HepG2 (cell line): ENCODE results near the gene RNF114. TPM values are rescaled to one million over a fixed set of nuclear protein-coding genes. Genes with fewer than 3 reads are reported as not detected.
A peak's percentile ranks its signal among the peaks of the same experiment; 100 is the strongest.

Source experiments
- ATAC-seq: fragments of 200-7000 bp; cut with Tn5 transposase; 3 replicates; pipeline ENCODE4 v1.9.1; 2020; ENCODE audit warnings: mild to moderate bottlenecking, moderate library complexity
- BruUV-seq: library from RNA; stranded (reverse); fragments of 400-500 nt; replicated peaks from 2 replicates; lab custom pipeline; 2021; lab: Mats Ljungman, UMichigan
- CTCF ChIA-PET: fragments of 300-600 bp; formaldehyde crosslinking; extraction: SDS; loops from one replicate; lab custom pipeline; 2021; ENCODE audit warnings: low total read pairs, inconsistent platforms, low intra/inter-chr PET ratio; lab: Yijun Ruan, JAX
- POLR2A ChIA-PET: fragments of 350-600 bp; sonication (Branson Sonifier 250); formaldehyde crosslinking; loops from one replicate; lab custom pipeline; 2020; ENCODE audit warnings: antibody characterized with exemption, inconsistent platforms; lab: Yijun Ruan, JAX
- DNase-seq: peaks from one replicate; pipeline ENCODE4 v3.0.0-alpha.2; 2015; ENCODE audit warnings: low spot score
- FAIRE-seq: peaks from 3 replicates; lab custom pipeline; 2011; peaks lifted over from hg19 to GRCh38; lab: Jason Lieb, UNC
- H2AFZ ChIP-seq: one replicate; pipeline ENCODE4 v1.6.1; 2011; ENCODE audit warnings: low read length, inconsistent platforms
- H3K27ac ChIP-seq: fragments of 300-600 bp; 3 replicates; pipeline ENCODE4 v1.8.0; 2011; ENCODE audit warnings: mixed run types, mild to moderate bottlenecking, mixed read lengths, low read length, inconsistent platforms; ENCODE audit not compliant: insufficient read depth; ENCODE audit errors: extremely low read length
- H3K27me3 ChIP-seq, 2 experiments: fragments of 200-600 bp in 1 of 2; 2 replicates in 1 of 2; 3 replicates in 1 of 2; pipeline versions ENCODE4 v1.6.0 to v1.8.0; 2011; ENCODE audit warnings: low read length in 2 of 2, mild to moderate bottlenecking in 2 of 2, moderate library complexity in 2 of 2, inconsistent platforms in 1 of 2; ENCODE audit not compliant: insufficient read depth in 2 of 2, control insufficient read depth in 1 of 2
- H3K36me3 ChIP-seq, 2 experiments: fragments of 200-600 bp in 1 of 2; replicated peaks in 1 of 2; 2 replicates in 1 of 2; 3 replicates in 1 of 2; pipeline versions ENCODE4 v1.5.1 to v1.8.0; 2011; ENCODE audit warnings: low read length in 2 of 2, inconsistent platforms in 1 of 2; ENCODE audit not compliant: insufficient read depth in 2 of 2, control insufficient read depth in 1 of 2
- H3K4me1 ChIP-seq: 2 replicates; pipeline ENCODE4 v1.5.1; 2012; ENCODE audit warnings: low read length, inconsistent platforms; ENCODE audit not compliant: insufficient read depth
- H3K4me2 ChIP-seq: 2 replicates; pipeline ENCODE4 v1.6.0; 2011; ENCODE audit warnings: low read depth, low read length, inconsistent platforms
- H3K4me3 ChIP-seq, 3 experiments: fragments of 200-600 bp in 1 of 3; sonication (generic), shearing (Covaris generic) in 1 of 3; replicated peaks in 1 of 3; 2 replicates each; pipeline ENCODE4 v1.5.1; 2011 to 2016; ENCODE audit warnings: low read length in 3 of 3, inconsistent platforms in 2 of 3, low read depth in 2 of 3, mild to moderate bottlenecking in 2 of 3, control low read depth in 1 of 3, mixed read lengths in 1 of 3; ENCODE audit not compliant: insufficient read depth in 1 of 3
- H3K79me2 ChIP-seq: one replicate; pipeline ENCODE4 v1.6.1; 2011; ENCODE audit warnings: low read length, inconsistent platforms; ENCODE audit not compliant: insufficient read depth
- H3K9ac ChIP-seq: 2 replicates; pipeline ENCODE4 v1.6.0; 2011; ENCODE audit warnings: mild to moderate bottlenecking, low read depth, low read length, inconsistent platforms; ENCODE audit not compliant: insufficient read depth
- H3K9me3 ChIP-seq: 2 replicates; pipeline ENCODE4 v1.5.1; 2012; ENCODE audit warnings: mild to moderate bottlenecking, low read length
- H4K20me1 ChIP-seq: 2 replicates; pipeline ENCODE4 v1.6.0; 2011; ENCODE audit warnings: inconsistent platforms, mild to moderate bottlenecking, low read length, moderate library complexity; ENCODE audit not compliant: insufficient read depth
- ARNT ChIP-seq: fragments of 450-650 bp; IDR thresholded peaks from 2 replicates; pipeline ENCODE4 v1.6.1; 2017
- ATF7-NPFF ChIP-seq: sonication (generic); formaldehyde crosslinking; IDR thresholded peaks from 2 replicates; pipeline ENCODE4 v1.8.1; 2023; ENCODE audit warnings: mild to moderate bottlenecking, low read depth, missing genetic modification reagents, moderate library complexity
- CBX2 ChIP-seq, 2 experiments: fragments of 200-600 bp in 1 of 2; sonication (generic); formaldehyde crosslinking in 1 of 2; IDR thresholded peaks; 2 replicates each; pipeline versions ENCODE4 v1.7.0 to v1.8.1; 2018 to 2022; ENCODE audit warnings: low read depth in 2 of 2, low read length in 1 of 2, mild to moderate bottlenecking in 1 of 2, missing genetic modification reagents in 1 of 2
- EZH2 ChIP-seq: conservative IDR thresholded peaks from 2 replicates; pipeline ENCODE4 v1.6.1; 2012; ENCODE audit warnings: mild to moderate bottlenecking, low read depth, low read length, moderate library complexity
- HNRNPLL ChIP-seq: fragments of 200-400 bp; formaldehyde crosslinking; IDR thresholded peaks from 2 replicates; pipeline ENCODE4 v1.6.1; 2017; ENCODE audit warnings: mild to moderate bottlenecking, low read depth, low read length; ENCODE audit not compliant: poor library complexity, severe bottlenecking
- JUND ChIP-seq: sonication (generic); formaldehyde crosslinking; IDR thresholded peaks from 2 replicates; pipeline ENCODE4 v1.8.0; 2022; ENCODE audit warnings: mild to moderate bottlenecking, missing genetic modification reagents
- MEF2D ChIP-seq: sonication (generic); formaldehyde crosslinking; IDR thresholded peaks from 2 replicates; pipeline ENCODE4 v1.5.1; 2020; ENCODE audit warnings: mild to moderate bottlenecking, missing genetic modification reagents
- MEIS2 ChIP-seq: sonication (generic); formaldehyde crosslinking; IDR thresholded peaks from 2 replicates; pipeline ENCODE4 v1.9.0; 2021; ENCODE audit warnings: mild to moderate bottlenecking, missing genetic modification reagents
- PCBP2 ChIP-seq: fragments of 200-400 bp; formaldehyde crosslinking; optimal IDR thresholded peaks from 2 replicates; pipeline ENCODE3; 2018; ENCODE audit warnings: low read length, low read depth; ENCODE audit not compliant: poor library complexity, severe bottlenecking
- POLR2AphosphoS5 ChIP-seq: IDR thresholded peaks from 2 replicates; pipeline ENCODE4 v1.6.1; 2012; ENCODE audit warnings: low read depth, low read length
- RFX5 ChIP-seq: IDR thresholded peaks from 2 replicates; pipeline ENCODE4 v1.6.1; 2011; ENCODE audit warnings: low read depth, low read length, improper control_type of control experiment
- RNF2 ChIP-seq: fragments of 450-650 bp; conservative IDR thresholded peaks from 2 replicates; pipeline ENCODE4 v1.6.1; 2016; ENCODE audit warnings: low read depth
- SP4 ChIP-seq: sonication (generic); formaldehyde crosslinking; IDR thresholded peaks from 2 replicates; pipeline ENCODE4 v1.8.1; 2023; ENCODE audit warnings: mild to moderate bottlenecking, missing genetic modification reagents
- STAT5B ChIP-seq: sonication (generic); formaldehyde crosslinking; IDR thresholded peaks from 2 replicates; pipeline ENCODE4 v1.4.0; 2020; ENCODE audit warnings: missing genetic modification reagents
- THAP8 ChIP-seq: sonication (generic); formaldehyde crosslinking; IDR thresholded peaks from 2 replicates; pipeline ENCODE4 v1.5.1; 2020; ENCODE audit warnings: missing genetic modification reagents, mild to moderate bottlenecking, borderline replicate concordance
- ZC3H13 ChIP-seq: sonication (generic); formaldehyde crosslinking; IDR thresholded peaks from 2 replicates; pipeline ENCODE4 v1.8.1; 2023; ENCODE audit warnings: mild to moderate bottlenecking, missing genetic modification reagents, moderate library complexity
- ZNF761 ChIP-seq: sonication (generic); formaldehyde crosslinking; conservative IDR thresholded peaks from 2 replicates; pipeline ENCODE4 v1.4.0; 2020; ENCODE audit warnings: mild to moderate bottlenecking, missing genetic modification reagents
- WGBS: methylation state at CpG from one replicate; pipeline ENCODE4 v1.1.6; 2017; ENCODE audit warnings: low lambda C conversion rate; 5-methylcytosine and 5-hydroxymethylcytosine counted together
- in situ Hi-C: cut with HindIII; loops from 2 replicates; pipeline ENCODE4 v1.10.0; 2017; ENCODE audit warnings: low pct_unique_long_range_greater_than_20kb; ENCODE audit not compliant: extremely low pct_ligation_motif_present
- intact Hi-C: fragments of 100-400 bp; cut with micrococcal nuclease; formaldehyde crosslinking; loops from one replicate; pipeline ENCODE4 v1.10.0; 2022; ENCODE audit not compliant: unreplicated experiment
- polyA plus RNA-seq, 8 experiments: library from polyadenylated mRNA; depleted of rRNA in 3 of 8; stranded (reverse) in 7 of 8; unstranded in 1 of 8; fragments of >200 nt; fragmentation: Illumina TruSeq in 4 of 8; extraction: Trizol in 4 of 8; gene quantifications; 2 replicates each; pipeline versions ENCODE4 v1.2.1 to v1.2.3, GENCODE V29; 2011 to 2016; ENCODE audit warnings: low read depth in 4 of 8, missing spikeins in 1 of 8, mixed read lengths in 1 of 8; ENCODE audit not compliant: insufficient read depth in 1 of 8
- total RNA-seq, 5 experiments: library from RNA; depleted of rRNA; stranded (reverse); fragments of >200 nt; fragmentation: Illumina TruSeq; extraction: Trizol; gene quantifications; 2 replicates each; pipeline ENCODE4 v1.2.3, GENCODE V29; 2016; ENCODE audit warnings: low read depth in 1 of 5
- TF ChIP-seq, protein P1 (sequence below): sonication (generic); formaldehyde crosslinking; IDR thresholded peaks from 2 replicates; pipeline ENCODE4 v1.9.0; 2022; ENCODE audit warnings: missing genetic modification reagents, mild to moderate bottlenecking, borderline replicate concordance
- TF ChIP-seq, protein P2 (sequence below): sonication (generic); formaldehyde crosslinking; IDR thresholded peaks from 2 replicates; pipeline ENCODE4 v1.4.0; 2020; ENCODE audit warnings: missing genetic modification reagents

The RNF114 gene
- total and polyA plus RNA-seq, 2 of the 13 experiments (the other 11 are each of a cell fraction or from before 2014, with no cell fraction given), result 119 to 126 TPM

GRCh38 chr20:49980140-49981008 is 44.2 kb downstream of the RNF114 start:
- 0 out of 6 replicates have a peak overlapping the region, but pooled peaks of 1 of the 3 experiments have one; percentile 65 for H3K4me3 ChIP-seq
- ATAC-seq (no peak), FAIRE-seq (no peak), DNase-seq (no peak)
- peaks cover 5 to 29% of the 10 kb centered on the region in 2 experiments for H3K27me3 ChIP-seq
- POLR2A ChIA-PET, result interaction anchor here (1.3 to 6.8 kb wide), 5 partner anchors 9 to 133 kb away, joined by 3 to 58 read pairs (median 4); no protein-coding TSS in a partner anchor
- peaks cover 91% of the 10 kb centered on the region for H3K4me1 ChIP-seq
- H3K9ac ChIP-seq, result no peak overlapping the region
- H3K9me3 ChIP-seq, result no peaks in the 10 kb centered on the region
- H3K4me2 ChIP-seq, result peak overlapping the region; percentile 81
- no peak overlapping the region for H2AFZ ChIP-seq
- no peak overlapping the region for H3K27ac ChIP-seq
- no peaks in the 10 kb centered on the region for H4K20me1 ChIP-seq
- WGBS, result 22% methylated on average over 11 of the region's 11 CpGs
- no TSS peak for BruUV-seq
- CTCF ChIA-PET, result interaction anchor here (3.3 to 8.4 kb wide), 2 partner anchors 91 to 104 kb away, joined by 29 to 163 read pairs; no protein-coding TSS in a partner anchor
- in situ Hi-C loops (loop anchor here (5.0 kb wide), 2 partner anchors 97 to 192 kb away; no protein-coding TSS in a partner anchor), intact Hi-C loops (loop anchor here (5.0 kb wide), 1 partner anchor 52 kb away; no protein-coding TSS in a partner anchor)
- H3K36me3 ChIP-seq, result no peaks in the 10 kb centered on the region; a peak in 1 of 5 replicates
- no peaks in the 10 kb centered on the region for H3K79me2 ChIP-seq
- TF ChIP-seq RFX5 (peak; percentile 96), JUND (CRISPR knock-in tag) (no peak), THAP8 (CRISPR knock-in tag) (no peak), HNRNPLL (no peak), MEIS2 (CRISPR knock-in tag) (no peak), ZNF761 (CRISPR knock-in tag) (0 out of 2 replicates have a peak, but pooled peaks have one; percentile 8), STAT5B (CRISPR knock-in tag) (no peak), POLR2AphosphoS5 (no peak), PCBP2 (peak; percentile 6), EZH2 (no peak), ZC3H13 (CRISPR knock-in tag) (no peak), ARNT (no peak), MEF2D (CRISPR knock-in tag) (no peak), ATF7-NPFF (no peak), SP4 (CRISPR knock-in tag) (no peak), RNF2 (peak; percentile 84; the same call in 1 of the 2 replicates), CBX2 (IDR thresholded peaks at IDR 0.05; ENCODE audit: low read depth, low read length) (peak; percentile 87), CBX2 (CRISPR knock-in tag; IDR thresholded peaks at IDR 0.05; ENCODE audit: low read depth) (no peak)
- TF ChIP-seq, protein P1, sequence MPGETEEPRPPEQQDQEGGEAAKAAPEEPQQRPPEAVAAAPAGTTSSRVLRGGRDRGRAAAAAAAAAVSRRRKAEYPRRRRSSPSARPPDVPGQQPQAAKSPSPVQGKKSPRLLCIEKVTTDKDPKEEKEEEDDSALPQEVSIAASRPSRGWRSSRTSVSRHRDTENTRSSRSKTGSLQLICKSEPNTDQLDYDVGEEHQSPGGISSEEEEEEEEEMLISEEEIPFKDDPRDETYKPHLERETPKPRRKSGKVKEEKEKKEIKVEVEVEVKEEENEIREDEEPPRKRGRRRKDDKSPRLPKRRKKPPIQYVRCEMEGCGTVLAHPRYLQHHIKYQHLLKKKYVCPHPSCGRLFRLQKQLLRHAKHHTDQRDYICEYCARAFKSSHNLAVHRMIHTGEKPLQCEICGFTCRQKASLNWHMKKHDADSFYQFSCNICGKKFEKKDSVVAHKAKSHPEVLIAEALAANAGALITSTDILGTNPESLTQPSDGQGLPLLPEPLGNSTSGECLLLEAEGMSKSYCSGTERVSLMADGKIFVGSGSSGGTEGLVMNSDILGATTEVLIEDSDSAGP (CRISPR knock-in tag), result no peak
- TF ChIP-seq, protein P2, sequence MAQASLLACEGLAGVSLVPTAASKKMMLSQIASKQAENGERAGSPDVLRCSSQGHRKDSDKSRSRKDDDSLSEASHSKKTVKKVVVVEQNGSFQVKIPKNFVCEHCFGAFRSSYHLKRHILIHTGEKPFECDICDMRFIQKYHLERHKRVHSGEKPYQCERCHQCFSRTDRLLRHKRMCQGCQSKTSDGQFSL, result no peak
